HG03378 (cell line): ENCODE results near the gene ZBTB9.

Experiments used
- ATAC-seq: cut with Tn5 transposase; IDR thresholded peaks from one replicate; pipeline ENCODE4 v1.9.1; 2021; ENCODE audit warnings: mild to moderate bottlenecking, moderate library complexity; ENCODE audit not compliant: unreplicated experiment

Gene ZBTB9

DNA sequence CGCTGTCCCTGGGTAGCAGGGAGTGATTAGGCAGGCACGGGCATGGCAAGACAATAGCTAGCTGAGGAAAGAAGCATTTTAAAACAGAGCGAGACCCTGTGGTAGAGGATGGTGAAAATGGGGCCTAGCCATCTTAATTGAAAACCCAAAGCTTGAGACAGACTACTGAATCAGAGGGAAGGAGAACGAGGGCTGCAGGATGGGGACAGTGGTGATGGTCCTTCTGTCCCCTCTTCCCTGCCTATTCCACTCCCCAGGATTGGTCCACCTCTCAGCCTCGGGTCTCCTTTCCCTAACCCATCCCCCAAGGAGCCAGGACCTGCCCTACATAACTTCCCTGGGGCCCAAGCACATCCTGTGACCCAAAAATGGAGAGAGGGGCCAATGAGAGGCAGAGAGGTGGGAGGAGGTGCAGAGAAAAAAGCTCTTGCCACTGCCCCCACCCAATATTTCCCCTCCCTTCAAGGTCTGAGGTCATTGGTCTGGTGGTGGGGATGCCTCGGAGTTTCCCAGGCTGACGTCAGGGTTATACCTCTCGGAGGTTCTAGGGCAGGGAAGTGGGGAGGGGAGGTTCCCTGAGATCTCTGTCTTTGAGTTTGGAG lies 35.6 kb upstream of the ZBTB9 start:
- no peak for ATAC-seq

DNA sequence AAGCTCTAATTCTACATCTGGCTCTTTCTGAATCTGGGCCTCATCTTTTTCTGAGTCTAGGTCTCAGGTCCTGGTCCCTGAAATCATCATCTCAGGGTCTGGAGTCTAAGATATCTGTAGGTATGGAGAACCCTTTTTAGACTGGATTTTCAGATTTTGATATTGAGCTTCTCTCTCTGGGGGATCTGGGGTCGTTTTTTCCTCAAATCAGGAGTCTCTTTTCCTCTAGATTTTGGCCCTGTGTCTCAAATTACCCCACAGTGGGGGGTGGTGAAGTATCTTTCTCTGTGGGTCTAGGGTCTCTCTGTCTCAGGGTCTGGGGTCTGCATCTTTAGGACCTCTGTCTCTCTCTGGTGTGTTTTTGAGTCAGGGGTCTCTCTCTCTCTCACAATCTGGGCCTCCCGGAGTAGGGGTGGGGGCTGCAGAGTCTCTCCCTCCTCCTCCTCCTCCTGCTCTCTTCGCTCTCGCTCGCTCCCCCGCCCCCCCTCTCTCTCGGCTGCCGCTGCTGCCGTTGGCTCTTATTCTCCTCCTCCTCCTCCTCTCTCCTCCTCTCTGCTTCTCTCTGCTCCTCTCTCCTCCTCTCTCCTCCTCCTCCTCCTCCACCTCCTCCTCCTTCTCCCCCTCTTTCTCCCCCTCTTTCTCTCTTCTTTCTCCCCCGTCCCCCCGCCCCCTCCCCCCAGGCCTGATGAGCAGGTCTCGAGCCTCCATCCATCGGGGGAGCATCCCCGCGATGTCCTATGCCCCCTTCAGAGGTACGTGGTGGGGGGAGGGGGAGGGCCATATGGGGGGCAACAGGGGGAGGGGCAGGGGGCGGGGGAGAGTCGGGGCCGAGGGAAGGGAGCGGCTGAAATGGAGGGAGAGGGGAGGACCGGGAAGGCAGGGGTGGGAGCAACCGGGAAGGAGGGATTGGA lies 34.5 kb upstream of the ZBTB9 start, which contains the start of gene SYNGAP1:
Gene SYNGAP1, plus strand, starts transcription at position 486 of the 911 bp plus-strand sequence. Its CDS starts 200 bp downstream, at position 686.
- ATAC-seq = no peak

DNA sequence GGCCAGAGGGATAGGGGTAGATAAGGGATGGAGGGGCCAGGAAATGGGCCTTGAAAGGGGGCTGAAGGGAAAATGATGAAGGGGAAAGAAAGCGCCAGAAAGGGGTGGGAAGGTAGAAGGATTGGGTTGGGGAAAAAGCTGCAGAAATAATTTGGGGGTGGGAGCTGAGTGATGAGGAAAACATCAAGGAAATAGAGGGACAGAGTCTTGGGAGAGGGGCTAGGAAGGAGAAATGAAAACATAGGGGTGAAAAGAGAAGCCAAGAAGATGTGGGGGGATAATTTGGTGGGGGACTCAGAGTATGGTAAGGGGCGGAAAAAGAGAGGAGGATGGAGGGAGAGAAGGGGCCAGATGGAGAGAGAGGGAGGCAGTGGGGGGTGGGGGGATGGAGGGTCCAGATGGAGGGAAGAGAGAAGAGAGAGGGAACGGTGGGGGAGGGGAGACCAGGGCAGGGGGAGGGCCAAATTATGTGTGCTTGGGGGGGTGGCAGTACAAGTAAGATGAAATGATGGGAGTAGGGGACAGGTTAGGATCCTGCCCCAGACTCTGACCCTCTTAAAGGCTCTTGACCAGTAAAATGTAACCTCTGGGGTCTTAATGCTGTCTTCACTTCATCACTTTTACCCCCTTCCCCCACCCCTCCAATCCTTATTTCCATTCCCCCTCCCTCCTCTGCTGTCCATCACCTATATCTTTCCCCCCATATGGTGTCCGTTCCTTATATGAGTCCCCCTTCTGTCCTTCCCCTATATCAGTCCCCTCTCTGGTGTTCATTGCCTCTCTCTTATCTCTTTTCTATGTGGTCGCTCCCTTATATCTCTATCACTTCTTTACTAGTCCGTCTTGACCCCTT lies 33.7 kb upstream of the ZBTB9 start:
- no peak for ATAC-seq

DNA sequence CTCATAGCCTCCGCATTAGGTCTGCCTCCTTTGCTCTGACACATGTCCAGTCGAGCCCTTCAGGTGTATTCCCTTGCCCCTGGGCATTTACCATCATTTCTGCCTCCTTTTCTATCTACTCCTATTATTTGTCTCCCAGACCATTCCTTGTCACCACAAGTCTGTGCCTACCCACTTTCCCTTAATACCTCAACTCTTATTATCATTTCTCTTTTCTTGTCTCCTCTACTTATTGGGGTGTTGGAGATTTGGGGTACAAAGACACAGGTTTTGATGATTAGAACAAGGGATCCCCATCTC lies 33.1 kb upstream of the ZBTB9 start:
- no peak for ATAC-seq

DNA sequence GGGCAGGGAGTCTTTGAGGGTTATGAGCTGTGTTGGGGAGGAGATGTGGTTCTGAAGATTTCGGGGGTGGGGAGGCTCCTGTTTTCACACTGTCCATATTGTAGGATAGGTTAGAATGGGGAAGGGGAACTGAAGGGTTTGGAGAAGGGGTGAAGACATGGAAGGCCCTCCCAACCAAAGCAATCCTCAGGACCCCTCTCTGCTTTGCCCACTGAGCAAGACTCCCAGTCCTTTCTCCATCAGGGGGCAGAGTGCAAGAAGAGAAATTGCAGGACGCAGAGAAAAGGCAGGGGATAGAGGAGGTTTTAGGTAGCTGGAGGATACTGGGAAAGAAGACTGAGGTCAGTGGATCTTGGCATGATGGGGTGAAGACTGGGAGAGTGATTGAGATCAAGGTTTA lies 30.6 kb upstream of the ZBTB9 start:
- no peak for ATAC-seq

DNA sequence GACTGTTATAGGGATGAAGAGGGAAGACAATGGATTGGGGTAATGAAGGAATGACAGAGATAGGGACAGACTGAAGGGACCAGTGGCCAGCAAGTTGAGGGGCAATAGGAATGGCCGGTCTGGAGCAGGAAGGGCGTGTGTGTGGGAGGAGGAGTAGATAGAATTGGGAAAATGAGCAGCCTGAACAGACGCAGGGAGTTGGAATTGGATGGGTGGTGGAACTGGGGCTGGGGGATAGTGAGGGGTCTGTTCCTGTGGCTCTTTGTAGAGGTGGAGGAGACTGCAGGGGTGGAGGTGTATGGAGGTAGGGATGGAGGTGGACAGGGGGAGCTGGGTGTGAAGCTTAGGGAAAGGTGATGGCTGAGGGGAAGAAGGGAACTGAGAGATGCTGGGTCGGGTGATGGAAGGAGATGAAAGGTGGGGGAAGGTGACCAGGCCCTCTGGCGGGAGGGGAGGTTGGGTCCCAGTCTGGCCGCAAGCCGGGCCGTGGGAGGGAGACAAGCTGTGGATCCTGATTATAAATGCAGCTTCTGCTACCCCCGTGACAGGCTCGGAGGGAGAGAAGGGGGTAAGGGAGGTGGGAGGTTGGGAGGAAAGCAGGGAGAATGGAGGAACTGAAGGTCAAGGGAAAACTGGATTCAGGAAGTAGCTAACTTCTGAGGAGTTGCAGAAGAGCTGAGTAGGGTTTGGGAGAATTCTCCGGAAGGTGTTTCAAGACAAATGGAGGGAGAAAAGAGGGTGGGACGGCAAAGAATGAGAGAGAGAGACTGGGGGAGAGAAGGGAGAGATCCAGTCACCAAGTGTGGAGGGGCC lies 29.3 kb upstream of the ZBTB9 start:
- ATAC-seq = no peak

DNA sequence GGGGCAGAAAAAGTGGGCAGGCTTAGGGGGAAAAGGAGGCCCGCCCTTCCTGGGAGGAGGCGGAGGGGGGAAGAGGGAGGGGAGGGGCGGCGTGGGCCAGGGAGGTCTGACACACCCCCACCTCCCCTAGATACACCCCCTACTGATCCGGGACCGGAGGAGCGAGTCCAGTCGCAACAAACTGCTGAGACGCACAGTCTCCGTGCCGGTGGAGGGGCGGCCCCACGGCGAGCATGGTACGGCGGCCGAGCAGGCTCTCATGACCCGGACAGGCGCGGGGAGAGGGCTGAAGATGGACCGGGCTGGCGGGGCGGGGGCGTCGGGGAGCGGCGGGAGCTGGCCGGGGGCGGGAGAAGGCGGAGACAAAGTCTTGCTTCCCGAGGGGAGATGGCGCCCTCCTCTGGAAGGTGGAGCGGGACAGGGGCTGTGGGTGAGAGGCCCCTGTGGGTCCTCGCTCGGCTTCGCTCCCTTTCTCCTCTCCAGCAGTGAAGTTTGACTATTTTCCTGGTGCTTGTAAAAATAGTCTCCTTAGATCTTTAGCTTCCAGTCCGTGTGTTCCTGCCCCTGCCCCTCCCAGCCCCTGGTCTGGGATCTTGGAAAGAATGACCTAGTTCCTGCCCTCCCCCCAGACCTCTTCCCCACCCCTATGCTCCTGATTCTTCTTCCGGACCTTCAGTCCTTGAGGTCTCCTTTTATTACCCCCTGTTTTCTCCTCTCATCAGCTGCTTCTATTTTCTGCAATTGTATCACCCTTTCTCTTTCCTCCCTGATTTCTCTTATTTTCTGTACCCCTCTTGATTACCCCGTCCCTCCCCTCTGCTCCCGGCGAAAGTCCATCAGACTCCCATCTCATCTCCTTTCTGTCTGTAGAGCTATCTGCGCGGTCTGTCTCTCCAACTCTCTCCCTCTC lies 28.5 kb upstream of the ZBTB9 start:
- ATAC-seq = no peak

DNA sequence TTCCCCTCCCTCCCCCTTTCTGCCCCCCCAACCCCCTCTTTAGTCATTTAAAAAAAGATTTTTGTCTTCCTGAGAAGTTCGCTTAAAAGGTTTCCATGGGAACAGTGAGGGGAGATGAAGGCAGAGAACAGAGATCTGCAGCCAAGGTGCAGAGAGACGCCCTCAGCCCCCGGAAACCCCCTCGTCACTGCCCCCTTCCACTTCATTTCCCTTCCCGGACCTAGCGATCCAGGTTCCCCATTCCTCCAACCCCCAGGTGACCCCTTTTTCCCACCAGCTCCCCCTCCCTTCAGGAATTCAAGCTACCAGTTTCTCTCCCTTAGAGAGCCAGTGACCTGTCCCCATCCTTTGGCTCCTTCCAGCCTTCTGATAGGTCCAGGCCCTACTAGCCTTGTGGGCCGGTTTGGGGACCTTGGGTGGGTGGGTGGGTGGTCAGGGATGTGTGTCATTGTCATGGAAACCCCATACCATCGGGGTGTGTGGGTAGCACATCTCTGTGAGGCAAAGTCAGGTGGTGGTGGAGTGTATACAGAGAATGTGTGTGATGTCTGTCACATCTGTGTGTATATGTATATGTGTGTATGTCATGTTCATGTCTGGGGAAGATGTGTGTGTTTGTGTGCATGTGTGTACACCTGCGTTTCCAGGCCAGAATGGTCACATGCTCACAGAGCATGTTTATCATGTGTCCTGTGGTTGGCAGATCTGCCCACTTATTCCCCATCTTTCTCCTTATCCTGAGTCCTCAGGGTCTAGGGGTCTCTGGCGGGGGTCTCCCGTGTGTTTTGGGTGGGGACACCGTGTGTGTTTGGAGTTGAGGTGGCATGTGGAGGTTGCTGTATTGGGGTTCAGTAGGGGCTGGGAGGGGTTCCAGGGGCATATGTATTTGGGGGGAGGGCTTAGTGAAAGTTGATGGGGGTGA lies 27.5 kb upstream of the ZBTB9 start:
- ATAC-seq = no peak

DNA sequence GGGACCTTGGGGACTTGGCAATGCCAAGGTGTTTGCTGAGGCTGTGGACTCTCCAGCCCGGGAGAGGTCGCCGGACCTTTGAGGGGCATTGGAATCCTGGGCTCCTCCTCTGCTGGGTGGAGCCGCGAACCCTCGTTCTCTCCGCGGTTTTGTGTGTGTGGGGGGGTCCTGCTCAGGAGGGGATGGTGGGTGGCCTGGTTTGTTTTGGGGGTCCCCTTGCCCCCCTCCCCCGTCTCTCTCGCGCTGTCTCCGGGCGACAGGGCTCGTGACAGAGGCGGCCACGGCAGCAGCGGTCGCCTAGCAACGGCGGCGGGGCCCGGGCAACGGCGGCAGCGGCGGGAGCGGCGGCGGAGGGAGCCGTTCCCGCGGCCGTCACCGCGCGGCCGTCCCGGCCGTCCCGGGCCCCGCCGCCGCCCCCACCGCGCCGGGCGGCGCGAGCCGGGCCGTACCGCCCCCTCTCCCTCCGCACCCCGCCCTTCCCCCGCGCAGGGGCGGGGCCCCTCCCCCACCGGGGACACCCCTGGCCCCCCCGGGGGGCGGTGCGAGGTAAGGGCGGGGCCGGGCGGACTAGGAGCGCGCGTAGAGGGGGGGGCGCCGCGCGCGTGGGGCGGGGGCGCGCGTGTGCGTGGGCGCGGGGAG lies 26.7 kb upstream of the ZBTB9 start:
- ATAC-seq = no peak

DNA sequence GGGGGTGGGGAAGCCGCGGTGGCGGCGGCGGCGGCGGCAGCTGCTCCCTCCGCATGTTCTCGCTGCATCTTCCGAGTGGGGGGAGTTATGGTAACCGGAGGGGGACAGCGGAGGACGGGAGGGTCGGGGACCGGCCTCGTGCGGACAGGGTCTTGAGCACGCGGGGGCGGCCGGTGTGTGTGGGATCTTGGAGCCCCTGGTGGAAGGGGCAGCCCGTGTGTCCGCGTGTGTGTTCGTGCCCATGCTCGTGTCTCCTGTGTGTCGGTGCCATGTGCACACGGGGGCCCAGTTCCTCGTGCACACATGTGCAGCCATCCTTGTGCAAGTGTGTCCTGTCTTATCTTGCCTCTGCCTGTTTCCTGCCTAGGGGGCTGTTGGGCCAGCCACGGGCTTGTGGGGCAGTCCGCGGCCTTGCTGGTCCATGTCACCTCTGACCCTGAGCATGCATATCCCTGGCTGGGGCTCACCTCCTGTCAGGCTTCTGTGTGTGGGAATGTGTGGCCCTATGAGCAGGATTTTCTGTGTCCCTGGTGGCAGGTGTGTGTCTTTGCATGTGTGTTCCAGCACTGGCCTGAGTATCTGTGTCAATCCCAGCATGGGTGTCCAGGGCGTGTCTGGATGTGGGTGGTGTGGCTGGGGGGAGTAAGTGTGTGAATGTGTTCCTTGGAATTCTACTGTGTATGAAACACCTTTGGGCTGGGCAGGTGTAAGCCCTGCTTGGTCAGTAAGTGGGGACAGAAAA lies 26.0 kb upstream of the ZBTB9 start:
- ATAC-seq = no peak

DNA sequence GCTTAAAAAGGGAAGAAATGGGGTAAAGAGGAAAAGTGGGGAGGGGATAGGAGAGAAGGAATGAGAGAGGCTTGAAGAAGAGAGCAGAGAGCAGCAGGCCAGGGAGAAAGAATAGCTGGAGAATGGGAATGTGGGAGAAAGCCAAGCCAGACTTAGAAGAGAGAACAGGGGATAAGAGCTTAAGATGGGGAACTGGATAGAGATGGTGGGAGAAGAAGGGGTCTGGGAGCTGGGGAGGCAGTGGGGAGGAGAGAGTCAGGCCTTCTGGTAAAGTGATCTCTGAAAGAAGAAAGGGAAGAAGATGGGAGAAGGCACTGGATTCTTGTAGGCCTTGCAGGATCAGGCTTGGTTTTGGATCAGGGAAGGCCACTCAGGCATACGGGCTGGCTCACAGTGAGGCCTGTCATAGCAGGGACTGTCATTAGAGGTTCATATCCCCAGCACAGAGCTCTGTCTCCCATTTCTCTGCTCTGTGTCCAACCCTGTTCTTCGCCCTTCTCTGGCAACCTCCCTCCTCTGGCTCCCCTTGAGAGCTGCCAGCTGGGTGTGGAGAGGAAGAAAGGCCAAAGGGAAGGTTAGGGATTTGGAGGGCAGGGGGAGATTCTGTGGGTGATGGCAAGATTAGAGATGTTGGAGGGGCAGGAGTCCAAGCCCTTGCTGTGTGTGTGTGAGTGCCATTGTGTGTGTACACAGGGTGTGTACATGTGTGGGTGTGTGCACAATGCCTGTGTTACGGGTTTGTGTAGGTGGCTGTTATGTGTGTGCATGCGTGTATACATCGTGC lies 25.2 kb upstream of the ZBTB9 start:
- no peak for ATAC-seq

DNA sequence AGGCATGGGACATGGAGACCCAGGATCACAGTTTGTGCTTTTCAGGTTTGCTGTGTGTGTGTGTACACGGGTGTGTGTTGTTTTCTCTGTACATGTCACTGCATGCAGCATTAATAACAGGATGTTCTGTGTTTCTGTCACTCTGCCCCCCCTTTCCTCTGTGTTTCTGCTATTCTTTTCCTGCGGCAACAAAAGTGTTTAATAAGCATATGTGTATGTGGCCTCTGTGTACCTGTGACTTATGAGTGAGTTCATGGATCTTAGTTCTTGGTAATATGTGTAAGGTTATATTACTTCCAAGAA lies 24.7 kb upstream of the ZBTB9 start:
- no peak for ATAC-seq

DNA sequence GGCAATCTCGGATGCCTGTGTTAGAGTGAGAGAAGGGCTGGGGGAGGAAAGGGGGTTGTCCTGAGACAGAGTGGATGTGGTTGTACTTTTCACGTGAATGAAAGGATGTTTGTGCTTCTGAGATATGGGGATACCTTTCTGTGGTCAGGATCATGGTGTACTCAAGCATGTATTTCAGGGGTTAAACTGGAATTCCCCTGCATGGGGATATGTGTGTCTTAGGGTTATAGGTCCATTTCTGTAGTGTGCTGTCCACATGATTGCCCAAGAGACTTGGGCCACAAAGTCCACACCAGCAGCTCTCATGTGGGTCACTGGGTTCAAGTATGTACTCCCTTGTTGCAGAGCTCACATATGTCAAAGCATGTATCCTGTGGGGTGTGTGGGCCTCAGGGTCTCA lies 24.0 kb upstream of the ZBTB9 start:
- ATAC-seq = no peak

DNA sequence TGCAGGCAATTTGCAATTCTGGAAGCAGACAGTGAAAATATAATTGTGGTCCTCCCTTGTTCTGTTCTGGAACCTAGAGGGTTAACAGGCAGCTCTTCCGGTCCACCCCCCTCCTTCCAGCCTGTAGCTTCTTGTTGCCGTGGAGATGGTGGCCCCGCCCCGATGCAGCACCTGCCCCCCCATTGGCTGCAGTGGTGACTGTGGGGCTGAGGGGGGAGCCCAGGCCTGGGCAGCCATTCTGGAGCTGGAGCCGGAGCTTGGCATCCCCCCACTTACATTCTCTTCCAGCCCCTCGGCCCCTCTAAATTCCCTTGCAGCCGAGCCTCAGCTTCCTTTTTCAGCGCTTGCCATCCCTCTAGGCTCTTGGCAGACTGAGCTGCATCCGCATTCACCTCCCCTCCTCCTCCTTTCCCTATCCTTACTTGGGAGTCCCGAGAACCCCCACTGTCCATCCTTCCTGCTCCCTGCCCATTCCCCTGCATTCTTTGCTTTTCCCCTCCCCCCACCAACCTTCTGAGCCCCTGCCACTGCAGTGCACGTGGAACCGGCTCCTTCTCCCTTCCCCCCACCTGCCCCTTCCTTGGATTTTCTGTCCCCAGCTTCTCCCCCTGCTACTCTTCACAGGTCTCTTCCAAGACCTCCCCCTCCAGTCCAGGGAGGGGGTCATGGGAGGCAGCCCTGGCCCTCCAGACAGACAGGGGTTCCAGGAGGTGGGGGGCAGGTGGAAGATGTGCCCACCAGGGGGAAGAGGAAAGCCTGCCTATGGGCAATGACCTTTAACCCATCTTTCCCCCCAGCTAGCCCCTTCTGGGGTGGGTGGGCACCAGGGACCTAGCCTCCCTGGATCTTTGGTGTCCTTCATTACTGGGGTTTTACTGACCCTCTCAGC lies 23.1 kb upstream of the ZBTB9 start:
- ATAC-seq = no peak

DNA sequence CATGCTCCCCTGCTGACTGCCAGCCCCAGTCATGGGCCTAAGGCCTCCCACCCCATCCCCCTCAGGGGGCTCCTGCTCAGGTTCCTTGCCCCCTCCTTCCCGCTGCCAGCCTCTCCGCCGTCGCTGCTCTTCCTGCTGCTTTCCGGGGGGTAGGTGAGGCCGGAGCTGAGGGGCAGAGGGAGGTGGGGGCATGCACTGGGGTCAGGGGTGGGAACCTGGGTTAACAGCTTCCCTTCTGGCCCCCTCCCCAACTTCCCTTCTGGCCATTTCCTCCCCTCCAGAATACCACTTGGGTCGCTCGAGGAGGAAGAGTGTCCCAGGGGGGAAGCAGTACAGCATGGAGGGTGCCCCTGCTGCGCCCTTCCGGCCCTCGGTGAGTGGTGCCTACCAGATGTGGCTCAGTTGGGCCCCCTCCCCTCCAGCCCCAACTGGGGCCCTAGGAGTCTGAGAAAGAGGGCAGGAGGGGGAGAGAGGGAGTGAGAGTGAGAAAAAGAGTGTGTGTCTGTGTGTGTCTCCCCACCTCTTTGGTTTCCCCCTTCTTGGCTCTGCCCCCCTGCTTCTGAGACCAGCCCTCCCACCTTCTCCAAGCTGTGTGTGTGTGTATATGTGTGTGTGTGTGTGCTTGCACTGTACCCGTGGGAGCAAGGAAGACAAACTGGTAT lies 22.4 kb upstream of the ZBTB9 start:
- no peak for ATAC-seq
